ENCODE results near the gene KLK14.

Gene KLK14

DNA sequence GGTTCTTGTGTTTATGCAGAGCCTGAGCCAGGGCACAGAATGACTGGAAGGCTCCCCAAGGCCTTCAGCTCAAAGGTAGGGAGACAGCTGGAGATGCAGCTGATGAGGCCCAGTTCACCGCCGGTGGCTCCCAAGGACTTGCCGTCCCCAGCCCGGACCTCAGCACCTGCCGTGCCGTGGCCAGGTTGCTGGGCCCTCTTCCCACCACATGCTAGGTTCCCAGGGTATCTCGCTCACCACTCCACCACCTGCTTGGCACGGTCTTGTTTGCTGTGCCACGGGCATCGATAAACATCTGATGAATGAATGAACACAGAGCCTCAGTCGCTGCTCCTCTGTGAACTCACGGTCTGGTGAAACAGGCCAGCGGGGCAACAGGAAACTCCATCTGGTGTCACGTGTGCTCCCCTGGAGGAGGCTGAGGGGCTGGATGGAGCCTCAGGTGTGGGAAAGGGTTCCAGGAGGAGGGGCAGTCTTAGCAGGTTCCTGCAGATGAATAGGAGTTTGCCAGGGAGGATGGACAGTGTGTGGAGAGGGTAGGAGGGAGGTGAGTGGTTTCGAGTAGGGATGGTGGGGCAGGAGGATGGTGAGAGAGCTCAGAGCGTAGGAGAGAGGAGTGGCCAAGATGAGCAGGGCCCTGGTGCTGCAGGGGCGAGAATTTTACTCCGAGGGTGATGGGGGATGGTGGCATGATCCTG, 3.6 kb upstream of the KLK14 start:
- DNase-seq (ENCODE audit: low read depth in 3 of 3), result no peak

DNA sequence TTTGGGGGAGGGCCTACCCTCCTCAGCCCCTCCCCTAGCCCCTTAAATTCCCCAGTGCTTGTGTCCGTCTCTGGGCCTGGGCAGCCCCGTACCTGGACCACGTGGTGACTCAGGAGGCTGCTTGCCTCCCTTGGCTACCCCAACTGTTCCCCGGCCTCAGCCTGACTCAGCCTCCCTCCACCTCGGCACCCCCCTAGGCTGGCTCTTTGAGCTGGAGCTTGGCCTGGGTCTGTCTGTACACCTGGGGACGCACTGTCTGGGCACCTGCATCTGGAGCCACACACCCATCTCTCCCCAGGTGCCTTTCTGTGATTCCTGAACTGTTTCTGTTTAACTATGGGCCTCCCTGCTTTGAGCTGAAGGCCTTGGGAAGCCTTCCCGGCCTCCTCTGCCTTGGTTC, 1.8 kb upstream of the KLK14 start:
- DNase-seq (ENCODE audit: low read depth in 3 of 3), result no peak

DNA sequence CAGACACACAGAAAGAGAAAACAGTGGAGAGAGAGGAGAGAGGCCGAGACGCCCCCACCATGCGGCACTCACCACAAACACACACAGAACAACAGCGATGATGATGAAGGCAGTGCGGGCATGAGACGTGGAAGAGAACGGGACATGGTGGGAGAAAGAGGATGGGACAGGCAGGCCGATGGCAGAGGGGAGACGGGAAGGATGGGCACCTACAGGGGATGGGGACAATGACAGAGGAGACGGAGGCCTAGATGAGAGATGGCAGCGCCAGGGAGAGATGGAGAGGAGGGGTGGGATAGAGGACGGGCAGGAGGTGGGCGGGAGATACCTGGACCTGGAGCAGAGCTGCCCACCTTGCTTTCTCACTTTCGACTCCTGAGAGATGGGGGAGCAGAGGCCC, 1.1 kb upstream of the KLK14 start:
- no peak for DNase-seq (ENCODE audit: low read depth in 3 of 3)

DNA sequence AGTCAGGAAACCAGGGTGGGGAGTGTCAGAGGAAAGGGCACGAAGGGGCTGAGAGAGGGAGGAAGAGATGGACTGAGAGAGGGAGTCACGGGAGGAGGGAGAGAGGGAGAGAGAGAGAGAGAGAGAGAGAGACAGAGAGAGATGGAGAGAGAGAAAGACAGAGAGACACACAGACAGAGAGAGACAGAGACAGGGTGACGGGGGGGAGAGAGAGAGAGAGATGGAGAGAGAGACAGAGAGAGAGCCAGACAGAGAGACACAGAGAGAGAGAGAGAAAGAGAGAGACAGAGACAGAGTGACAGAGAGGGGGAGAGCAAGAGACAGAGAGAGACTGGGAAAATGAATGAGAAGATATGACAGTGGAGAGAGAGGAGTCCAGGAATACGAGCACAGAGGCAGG, 494 bp upstream of the KLK14 start:
- DNase-seq (ENCODE audit: low read depth in 3 of 3), result no peak

DNA sequence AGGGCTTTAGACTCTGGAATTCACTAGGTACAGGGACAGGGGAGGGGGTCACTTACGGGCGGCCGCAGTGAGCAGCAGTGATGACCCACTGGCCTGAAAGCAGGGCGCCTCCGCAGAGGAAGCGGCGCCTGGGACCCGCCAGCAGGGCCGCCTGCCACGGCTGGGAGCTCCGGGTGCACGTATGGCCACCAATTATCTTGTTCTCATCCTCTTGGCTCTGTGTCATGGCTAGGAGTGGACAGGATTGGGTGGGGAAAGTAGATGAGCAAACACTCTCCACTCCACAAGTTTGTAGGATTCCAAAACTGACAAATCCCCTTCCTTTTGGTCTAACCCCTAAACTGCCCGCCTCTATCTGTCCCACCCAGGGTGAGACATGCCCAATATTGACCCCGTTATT, 1.2 kb downstream of the KLK14 start:
- no peak for DNase-seq (ENCODE audit: low read depth in 3 of 3)

DNA sequence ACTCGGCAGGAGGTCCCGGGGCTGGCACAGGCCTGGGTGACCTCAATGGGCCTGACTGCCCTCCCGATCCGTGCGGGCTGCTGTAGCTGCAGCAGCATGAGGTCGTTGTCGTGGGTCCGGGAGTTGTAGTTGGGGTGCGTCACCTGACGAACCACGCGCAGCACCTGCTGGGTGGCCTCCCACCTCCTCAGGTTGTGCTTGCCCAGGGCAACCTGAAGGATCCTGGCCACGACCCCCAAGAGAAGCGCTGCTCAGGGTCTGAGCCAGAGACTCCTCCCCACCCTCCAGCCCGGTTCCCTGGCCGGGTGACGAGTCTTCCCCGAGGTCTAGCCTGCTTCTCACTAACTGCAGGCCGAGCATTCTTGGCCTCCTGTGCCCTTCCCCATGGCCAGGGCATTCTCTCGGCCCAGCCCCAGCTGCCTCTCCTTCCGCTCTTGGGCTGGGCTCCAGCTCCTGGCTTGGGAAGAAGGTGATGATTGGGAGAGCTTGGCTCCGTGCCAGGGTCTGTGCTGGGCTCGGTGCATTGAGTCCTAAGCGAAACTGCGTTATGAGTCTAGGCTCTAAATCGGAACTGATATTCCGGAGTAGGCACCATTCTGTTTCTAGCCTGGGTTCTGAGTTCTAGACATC, 3.1 kb downstream of the KLK14 start:
- no peak for DNase-seq (ENCODE audit: low read depth in 3 of 3)

DNA sequence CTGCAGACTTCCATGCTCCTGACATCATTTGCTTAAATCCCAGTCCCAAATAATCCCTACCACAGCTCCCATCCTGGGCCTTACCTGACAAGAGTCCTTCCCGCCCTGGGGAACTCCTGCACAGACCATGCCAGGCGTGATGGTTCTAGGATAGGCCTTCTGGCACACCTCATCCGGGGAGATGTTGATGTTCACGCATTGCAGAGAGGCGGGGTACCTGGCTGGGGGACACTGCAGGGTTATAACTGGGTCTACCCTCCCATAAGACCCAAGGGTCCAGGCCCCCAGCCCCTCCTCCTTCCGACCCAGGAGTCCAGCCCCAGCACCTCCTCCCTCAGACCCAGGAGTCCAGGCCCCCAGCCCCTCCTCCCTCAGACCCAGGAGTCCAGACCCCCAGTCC, 4.0 kb downstream of the KLK14 start:
- no peak for DNase-seq (ENCODE audit: low read depth in 3 of 3)

DNA sequence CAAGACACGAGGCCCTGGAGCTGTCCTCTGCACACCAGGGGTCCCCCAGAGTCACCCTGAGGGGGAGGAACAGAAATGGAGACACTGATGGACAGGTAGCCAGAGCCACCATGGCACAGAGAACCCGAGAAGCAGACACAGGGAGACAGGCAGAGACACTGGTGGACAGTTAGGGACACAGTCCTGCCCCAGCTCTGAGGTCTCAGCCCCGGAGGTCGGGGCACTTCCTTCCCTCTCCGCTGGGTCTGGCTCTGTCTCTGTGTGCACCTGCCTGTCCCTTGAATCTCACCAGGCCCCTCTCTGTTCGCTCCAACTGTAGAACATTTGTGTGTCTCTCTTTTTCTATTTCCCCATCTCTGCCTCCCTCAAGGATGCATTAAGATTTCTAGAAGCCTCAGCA, 4.6 kb downstream of the KLK14 start:
- no peak for DNase-seq (ENCODE audit: low read depth in 3 of 3)

DNA sequence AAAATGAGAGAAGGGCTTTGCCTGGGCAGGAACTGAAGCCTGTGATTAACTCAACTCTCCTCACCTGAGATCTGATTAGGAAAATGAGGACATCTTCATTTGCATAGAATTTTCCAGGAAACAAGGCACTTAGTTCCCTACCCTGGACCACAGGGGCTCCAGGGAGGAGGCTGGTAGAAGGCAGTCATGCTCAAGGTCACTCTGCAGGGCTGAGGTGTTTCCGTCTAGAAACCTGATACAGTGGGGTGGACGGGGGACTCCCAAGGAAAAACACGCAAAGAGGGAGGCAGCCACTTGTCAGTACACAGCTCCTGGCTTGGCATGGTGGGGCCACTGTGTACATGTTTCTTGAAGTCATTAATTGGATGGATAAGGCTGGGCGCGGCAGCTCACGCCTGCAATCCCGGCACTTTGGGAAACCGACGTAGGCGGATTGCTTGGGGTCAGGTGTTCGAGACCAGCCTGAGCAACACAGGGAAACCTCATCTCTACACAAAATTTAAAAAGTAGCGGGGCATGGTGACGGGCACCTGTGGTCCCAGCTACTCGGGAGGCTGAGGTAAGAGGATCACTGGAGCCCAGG, 6.0 kb downstream of the KLK14 start:
- no peak for DNase-seq (ENCODE audit: low read depth in 3 of 3)

DNA sequence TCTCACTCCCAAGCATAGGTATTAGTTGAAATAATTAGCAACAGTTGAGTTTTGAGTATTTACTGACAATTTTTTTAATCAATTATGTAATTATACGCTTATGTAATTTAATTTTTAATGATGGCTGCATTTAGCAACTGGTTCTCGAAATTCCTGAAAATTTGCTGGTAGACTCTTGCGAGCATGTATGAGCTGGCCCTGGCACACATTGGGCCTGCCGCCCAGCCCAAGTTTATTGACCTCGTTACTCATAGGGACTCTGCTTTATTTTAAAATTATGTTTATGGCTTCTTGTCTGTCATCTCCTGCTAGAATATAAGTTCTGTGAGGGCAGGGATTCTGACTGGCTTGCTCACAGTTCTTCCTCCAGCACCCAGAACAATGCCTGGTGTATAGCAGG, 6.7 kb downstream of the KLK14 start:
- no peak for DNase-seq (ENCODE audit: low read depth in 3 of 3)

DNA sequence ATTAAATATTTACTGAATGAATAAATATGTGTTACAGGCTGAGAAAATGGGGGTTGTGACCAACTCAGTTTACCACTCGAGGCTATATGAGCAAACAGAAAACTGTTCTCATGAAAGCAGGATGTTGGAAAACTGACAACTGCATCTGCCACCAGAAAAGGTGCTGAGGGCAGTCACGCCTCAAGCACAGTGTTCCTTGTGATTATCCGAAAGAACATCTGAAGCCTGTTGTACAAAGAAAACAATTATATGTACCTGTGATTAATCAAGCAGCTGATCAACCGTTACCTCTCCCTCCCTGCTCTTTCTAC, 11.6 kb downstream of the KLK14 start:
- no peak for DNase-seq (ENCODE audit: low read depth in 3 of 3)

DNA sequence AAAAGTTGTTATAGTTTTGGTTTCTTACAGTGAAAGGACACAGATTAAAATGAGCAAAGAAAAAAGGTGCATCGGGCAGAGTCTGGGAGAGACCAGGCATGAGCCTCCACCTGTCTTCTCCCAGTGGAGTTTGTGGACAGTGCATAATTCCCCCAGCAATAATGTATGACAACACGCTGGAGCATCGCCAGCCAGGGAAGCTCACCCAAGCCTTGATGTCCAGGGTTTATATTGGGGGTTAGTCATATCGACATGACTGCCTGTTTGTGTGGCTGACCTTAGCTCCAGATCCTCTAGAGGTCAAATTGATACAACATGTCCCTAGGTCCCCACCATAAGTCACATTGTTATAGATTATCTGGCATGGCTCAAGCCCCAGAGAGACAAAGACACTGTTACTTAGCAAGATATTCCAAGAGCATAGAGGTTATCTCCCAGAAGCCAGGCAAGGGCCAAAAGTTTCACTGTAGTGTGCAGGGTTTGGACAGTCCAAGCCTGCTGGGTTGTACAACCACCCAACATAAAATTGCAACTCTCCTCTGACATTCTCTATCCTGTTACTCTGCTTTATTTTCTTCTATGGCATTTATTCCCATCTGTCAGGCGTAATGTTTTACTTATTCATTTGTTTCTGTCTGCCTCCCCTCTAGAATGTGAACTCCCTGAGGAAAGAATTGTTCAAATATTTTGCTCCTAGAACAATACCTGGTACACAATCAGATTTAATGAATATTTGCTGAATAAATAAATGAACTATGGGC, 12.2 kb downstream of the KLK14 start:
- DNase-seq (ENCODE audit: low read depth in 3 of 3), result no peak

DNA sequence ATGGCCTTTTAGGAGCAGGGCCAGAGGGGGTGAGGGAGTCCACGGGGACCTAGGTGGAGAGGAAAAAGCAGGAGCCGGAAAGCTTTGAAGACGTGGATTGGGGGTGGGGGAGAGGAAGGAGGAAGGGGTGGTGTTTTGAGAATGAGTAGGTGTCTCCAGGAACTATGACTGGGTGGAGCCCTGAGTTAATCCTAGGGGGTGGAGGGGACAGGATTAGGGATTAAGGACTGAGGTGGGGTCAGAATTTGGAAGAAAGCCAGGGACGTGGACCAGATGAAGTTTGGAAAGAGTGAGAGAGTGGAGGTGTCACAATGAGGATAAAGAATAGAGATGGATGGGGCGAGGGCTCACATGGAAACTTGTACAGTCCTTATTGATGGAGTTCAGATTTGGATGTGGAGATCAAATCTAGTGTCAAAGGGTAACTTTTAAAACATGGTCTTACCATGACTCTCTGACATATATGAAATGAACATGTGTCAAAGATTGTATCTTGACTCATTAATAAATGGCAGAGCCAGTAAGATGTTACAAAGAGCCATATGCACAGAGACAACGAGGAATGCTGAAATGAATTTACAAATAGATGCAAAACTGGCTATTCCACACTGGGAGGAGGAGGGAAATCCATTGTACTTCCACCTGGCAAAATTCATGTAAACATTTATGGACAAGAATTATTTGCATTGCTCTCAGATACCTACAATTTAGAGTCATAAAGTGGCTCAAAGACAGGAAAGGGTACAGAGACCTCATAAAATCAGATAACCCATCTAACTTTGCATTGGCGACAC, 16.1 kb downstream of the KLK14 start:
- no peak for DNase-seq (ENCODE audit: low read depth in 3 of 3)

DNA sequence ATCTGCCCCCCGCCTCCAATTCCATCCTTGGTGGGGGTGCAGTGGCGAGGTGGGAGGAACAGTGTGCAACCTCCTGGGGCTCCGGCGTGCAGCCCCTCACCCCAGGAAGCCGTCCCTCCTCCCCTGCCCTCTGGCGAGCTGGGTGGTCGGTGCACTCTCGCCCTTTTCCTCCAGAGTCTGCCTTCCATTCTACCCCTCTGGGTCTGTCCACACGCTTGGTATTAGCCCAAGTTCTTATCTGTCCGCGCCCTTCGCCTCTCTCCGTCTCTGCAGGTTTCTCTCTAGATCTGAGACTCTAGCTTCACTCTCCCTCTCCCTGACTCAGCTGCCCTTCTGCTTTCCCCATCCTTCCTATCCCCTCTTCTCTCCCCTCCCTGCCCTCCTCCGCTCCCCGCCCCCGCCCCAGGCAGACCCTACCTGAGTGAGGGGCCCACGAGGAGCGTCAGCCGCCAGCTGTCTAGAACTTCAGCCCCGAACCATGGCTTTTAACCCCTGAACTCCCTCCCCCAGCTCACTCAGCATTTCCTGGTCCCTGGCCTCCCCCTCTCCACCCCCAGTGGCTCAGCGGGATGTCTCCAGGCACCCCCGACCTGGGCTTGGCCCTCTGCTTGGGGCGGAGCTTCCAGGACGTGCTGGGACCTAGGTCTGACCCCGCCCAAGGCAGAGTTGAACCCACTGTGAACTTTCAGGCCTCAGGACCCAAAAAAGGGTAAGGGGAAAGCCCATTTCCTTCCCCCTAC, 17.3 kb downstream of the KLK14 start:
- no peak for DNase-seq (ENCODE audit: low read depth in 3 of 3)

DNA sequence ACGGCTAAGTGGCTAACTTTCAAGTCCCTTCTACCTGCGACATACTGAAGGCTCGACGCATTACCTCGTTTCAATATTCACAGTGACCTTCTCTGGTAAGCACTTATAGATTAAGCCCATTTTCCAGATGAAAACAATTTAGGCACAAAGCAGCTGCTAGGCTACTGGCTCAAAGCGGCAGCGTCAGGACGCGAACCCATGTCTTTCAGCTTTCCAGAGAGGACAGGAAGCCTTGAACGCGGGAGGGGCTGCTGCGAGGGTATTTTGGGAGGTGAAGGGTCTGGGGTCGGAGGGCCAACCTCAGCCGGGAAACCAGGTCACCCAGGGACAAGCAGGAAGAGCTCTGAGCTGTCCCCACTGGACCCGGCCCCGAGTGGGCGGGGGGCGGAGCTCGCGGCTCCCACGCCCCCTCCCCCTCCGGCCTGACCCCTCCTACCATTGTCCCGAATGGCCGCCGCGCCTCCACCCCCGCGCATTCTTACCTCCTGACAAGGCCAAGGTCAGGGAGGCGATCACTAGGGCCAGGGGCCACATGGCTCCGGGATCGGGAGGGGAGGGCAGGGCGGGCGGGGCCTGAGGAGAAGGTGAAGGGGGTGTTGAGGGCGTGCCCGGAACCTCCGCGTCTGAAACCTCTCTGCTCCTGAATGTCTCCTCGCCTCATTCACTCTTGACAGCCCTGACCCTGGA, 18.0 kb downstream of the KLK14 start, which contains the start of gene KLK13:
Gene KLK13, minus strand, starts transcription at position 559 of the 687 bp plus-strand sequence. Its CDS starts 25 bp downstream, at position 534.
- no peak for DNase-seq (ENCODE audit: low read depth in 3 of 3)

DNA sequence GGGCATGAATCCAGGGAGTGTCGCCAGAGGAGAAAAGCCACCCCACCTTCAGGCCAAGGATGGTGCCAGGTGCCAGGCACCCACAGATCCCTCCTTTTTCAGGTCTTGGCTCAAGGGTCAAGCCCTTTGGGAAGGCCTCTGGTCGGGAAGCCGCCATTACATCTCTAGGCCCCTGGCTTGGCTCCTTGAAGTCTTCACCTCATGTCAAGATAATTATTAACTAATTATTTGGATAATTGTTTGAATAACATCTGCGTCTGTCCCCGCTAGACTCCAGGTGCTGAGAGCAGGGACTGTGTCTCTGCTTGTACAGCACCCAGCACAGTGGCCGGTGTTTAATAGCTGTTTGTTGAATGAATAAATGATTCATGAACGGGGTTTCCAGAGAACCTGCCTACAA, 19.0 kb downstream of the KLK14 start:
- no peak for DNase-seq (ENCODE audit: low read depth in 3 of 3)

DNA sequence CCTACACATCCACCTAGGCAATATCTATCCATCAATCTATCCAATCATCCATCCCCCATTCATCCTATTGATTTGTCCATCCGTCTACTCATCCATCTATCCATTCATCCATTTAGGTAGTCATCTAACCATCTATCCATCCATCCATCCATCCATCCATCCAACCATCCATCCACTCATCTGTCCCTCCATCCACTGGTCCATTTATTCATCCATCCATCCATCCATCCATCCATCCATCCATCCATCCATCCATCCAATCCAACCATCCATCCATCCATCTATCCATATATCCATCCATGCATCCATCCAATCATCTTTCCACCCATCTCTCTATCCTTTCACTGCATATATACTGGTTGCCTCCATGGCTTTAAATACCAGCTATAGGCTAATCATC, 21.7 kb downstream of the KLK14 start:
- DNase-seq (ENCODE audit: low read depth in 3 of 3), result no peak

DNA sequence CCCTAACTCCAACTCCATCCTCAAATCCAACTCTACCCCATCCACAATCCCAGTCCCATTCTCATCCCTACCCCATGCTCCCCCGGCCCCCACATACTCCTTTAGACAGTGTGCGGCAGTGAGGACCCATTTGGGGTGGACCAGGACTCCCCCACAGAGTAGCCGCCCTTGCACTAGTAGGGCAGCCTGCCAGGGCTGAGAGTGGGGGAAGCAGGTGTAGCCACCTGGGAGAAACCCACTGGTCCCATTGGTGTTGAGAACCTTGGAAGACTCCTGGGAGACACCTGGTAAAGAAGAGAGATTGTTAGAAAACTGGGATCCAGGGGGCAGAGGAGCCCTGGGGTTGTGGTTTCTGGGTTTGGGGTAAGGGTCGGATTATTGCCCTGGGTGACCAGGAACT, 22.4 kb downstream of the KLK14 start:
- DNase-seq (ENCODE audit: low read depth in 3 of 3), result no peak

DNA sequence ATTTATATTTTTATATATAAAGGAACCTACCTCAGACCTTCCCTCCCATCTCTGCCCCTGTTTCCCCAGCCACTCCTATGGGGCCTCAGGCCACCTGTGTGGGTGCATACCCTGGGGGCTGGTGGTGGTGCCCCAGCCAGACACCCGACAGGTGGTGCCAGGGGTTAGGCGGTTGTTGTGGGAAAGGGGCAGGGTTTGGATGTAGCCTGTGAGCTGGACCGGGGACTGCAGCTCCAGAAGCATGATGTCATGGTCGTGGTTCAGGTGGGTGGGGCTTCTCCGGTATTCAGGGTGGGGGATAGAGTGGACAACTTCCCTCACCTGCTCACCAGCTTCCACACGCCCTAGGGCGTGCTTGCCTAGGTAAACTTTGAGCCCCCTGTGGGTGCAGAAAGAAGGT, 23.0 kb downstream of the KLK14 start:
- DNase-seq (ENCODE audit: low read depth in 3 of 3), result no peak

DNA sequence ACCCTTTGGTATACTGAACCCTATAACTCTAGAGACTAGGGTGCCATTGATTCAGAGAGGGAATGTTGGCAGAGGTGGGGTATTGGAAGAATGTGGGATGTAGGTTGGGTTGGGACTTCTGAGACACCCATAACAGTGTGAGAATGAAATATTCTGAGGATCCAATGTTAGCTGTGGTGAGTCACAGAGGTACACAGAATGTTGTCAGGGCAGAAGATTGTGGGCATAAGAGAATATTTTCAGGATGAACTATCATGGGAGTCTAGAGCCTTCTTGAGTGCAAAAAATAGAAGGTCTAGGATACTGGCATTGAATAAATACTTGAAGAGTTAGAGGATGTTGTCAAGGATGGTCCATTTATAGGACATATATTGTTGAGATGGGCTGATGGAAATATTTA, 26.8 kb downstream of the KLK14 start:
- DNase-seq (ENCODE audit: low read depth in 3 of 3), result no peak

DNA sequence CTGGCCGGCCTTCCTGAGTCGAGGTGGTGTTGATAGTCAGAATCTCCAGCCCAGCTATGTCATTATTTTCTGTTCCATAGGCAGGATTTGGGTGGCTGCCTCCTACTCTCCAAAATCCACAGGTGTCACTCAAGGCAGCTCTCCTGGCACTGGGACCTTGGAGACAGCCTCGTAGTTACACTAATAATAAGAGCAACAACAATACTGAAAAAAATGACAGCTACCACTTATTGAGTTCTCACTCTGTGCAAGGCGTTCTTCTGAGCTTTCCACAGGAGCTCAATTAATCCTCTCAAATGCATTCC, 35.7 kb downstream of the KLK14 start:
- DNase-seq (ENCODE audit: low read depth in 3 of 3), result no peak
